GM12872 (cell line): ENCODE data around the gene TSGA10.

Source experiments
- TF ChIP-seq, protein P1 (sequence below): IDR thresholded peaks from 3 replicates; pipeline ENCODE4 v1.5.1; 2011; ENCODE audit warnings: low read depth, mild to moderate bottlenecking, low read length, moderate library complexity; ENCODE audit not compliant: insufficient read depth

TSGA10 gene

DNA sequence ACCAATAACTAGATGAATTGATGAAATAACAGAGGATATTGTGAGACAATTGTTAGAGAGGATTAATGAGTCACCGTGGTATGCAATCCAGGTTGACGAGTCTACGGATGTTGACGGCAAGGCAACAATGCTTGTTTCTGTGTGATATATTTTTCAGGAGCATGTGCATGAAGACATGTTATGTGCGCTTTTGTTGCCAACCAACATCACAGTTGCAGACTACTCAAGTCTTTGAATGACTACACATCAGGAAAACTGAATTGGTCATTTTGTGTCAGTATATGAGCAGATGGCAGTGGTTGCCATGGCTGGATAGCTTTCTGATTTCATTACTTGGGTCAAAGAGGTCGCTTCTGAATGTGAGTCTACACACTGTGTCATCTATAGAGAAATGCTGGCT lies 122.0 kb downstream of the TSGA10 start:
- TF ChIP-seq, protein P1, sequence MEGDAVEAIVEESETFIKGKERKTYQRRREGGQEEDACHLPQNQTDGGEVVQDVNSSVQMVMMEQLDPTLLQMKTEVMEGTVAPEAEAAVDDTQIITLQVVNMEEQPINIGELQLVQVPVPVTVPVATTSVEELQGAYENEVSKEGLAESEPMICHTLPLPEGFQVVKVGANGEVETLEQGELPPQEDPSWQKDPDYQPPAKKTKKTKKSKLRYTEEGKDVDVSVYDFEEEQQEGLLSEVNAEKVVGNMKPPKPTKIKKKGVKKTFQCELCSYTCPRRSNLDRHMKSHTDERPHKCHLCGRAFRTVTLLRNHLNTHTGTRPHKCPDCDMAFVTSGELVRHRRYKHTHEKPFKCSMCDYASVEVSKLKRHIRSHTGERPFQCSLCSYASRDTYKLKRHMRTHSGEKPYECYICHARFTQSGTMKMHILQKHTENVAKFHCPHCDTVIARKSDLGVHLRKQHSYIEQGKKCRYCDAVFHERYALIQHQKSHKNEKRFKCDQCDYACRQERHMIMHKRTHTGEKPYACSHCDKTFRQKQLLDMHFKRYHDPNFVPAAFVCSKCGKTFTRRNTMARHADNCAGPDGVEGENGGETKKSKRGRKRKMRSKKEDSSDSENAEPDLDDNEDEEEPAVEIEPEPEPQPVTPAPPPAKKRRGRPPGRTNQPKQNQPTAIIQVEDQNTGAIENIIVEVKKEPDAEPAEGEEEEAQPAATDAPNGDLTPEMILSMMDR = no peak

DNA sequence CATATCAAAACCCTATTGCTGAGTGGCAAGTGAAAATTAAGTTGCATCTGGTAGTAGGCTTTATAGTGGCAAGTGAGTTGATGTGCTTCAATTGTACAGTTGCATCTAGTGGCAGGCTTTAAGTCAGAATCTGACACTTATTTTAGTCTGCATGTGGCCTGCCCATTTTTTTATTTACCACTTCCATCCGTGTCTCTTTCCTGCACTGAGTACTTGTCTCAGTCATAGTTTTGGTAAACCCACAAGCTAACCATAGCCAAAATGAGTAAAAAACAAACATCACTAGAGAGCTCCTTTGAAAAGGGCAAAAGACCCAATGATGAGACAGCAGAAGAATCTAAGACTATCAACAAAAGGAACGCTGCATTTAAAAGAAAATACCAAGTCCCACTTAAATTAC lies 122.7 kb downstream of the TSGA10 start:
- TF ChIP-seq, protein P1 = no peak

DNA sequence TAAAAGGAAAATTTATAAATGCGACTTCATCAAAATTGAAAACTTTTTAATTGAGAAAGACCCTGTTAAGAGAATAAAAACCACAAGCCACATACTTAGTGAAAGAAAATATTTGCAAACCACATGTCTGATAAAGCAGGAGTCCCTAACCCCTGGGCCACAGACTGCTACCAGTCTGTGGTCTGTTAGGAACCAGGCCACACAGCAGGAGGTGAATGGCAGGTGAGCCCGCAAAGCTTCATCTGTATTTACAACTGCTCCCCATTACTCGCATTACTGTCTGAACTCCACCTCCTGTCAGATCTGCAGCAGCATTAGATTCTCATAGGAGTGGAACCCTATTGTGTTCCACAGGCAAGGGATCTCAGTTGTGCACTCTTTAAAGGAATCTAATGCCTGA lies 123.3 kb downstream of the TSGA10 start:
- TF ChIP-seq, protein P1 = no peak

DNA sequence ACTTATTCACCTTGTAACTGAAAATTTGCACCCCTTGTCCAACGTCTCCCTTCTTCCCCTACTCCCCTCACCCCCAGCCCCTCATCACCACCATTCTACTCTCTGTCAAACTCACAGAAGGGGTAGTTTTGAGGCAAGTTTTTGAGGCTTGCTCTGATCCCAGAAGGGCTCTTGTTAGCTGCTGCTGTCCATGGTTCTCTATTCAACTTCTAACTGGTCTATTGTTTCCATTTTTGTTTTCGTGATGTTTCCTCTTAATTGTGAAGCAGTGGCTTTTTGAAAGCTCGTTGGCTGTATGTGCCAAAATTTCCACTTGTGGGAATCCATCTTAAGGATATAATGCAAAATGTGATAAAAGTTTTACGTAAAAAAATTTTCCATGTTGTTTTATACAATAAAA lies 126.2 kb downstream of the TSGA10 start:
- TF ChIP-seq, protein P1 = no peak

DNA sequence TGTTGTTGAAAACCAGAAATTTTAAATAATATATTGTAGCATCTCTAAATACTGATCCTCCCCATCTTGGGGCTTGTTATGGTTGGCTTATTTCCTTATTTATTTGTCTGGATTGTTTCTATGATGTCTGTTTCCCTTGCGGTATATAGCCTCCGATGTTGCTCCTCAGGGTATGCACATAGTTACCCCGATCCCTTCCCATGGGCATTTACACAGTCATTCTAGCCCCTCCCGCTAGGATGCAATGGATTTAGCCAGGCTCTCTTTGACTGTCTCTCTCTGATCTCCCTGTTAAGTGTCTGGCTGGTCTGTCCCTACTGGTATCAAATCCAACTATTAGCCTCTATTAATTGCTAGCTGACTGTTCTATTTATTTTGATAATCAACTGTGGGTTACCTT lies 126.9 kb downstream of the TSGA10 start:
- TF ChIP-seq, protein P1 = no peak

DNA sequence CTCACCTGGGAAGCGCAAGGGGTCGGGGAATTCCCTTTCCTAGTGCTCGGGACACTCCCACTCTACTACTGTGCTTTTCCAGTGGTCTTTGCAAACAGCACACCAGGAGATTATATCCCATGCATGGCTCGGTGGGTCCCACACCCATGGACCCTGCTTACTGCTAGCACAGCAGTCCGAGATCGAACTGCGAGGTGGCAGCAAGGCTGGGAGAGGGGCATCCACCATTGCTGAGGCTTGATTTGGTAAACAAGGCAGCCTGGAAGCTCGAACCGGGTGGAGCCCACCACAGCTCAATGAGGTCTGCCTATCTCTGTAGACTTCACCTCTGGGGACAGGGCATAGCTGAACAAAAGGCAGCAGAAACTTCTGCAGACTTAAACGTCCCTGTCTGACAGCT lies 154.0 kb downstream of the TSGA10 start:
- TF ChIP-seq, protein P1 = no peak

DNA sequence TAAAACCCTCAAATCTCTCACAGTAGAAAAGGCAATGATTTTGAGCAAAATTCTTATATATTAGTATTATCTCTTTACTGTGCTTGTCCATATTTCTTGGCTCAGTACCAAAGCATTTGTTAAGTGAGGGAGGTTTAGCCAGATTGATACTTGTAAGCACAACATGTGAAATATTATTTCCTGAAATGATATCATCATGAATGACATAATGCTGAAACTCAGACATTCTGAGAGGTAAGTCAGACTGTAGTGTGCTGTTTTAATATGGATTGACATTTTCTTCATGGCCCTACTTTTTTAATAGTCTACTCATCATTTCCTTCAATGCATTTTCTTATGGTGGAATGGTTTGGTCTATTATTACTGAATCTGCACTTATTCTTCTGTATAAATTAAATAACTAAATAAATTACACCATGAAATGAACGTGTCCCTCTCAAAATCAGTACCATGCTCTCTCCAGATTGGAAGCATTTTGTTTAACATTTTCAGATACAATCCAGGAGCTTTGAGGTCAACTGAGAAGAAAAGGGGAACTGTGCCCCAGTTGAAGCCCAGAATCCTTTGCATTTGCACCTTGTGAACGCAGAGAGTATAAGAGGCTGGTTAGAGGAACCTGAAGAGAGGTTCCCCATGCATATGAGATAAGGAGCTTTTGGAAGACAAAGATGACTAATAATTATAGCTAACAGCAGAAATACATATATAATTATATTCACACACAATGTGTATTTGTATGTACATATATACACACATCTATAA lies 168.7 kb downstream of the TSGA10 start:
- TF ChIP-seq, protein P1 = no peak
